Fibroblast of lung (primary cell): ENCODE results near the gene TAOK3.

Experiments
- CTCF ChIP-seq, 2 donors: IDR thresholded peaks in 1 of 2; conservative IDR thresholded peaks in 1 of 2; 1 replicate in 1 of 2; 2 replicates in 1 of 2; pipeline ENCODE4 v1.5.1; 2011 to 2012; ENCODE audit warnings: low read length in 2 of 2, control low read depth in 1 of 2, inconsistent platforms in 1 of 2, low read depth in 1 of 2, mild to moderate bottlenecking in 1 of 2
- EZH2 ChIP-seq: IDR thresholded peaks from 2 replicates; pipeline ENCODE4 v1.5.1; 2012; ENCODE audit warnings: low read length, control low read depth, mild to moderate bottlenecking; ENCODE audit errors: missing control alignments

GRCh38 chr12:118213452-118213851 lies 159.3 kb downstream of the TAOK3 start:
- TF ChIP-seq CTCF (conservative IDR thresholded peaks at IDR 0.05 in 1 of 2, IDR thresholded peaks at IDR 0.05 in 1 of 2; ENCODE audit: low read depth in 1 of 2, low read length in 2 of 2) (no peak), EZH2 (no peak)
